HepG2 (cell line): ENCODE data around the gene GSK3A. TPM values are rescaled to one million over a fixed set of nuclear protein-coding genes. Genes with fewer than 3 reads are reported as not detected.
A peak's percentile ranks its signal among the peaks of the same experiment; 100 is the strongest.

ENCODE experiments used
- HMG20B ChIP-seq: conservative IDR thresholded peaks from 2 replicates; pipeline ENCODE4 v1.6.1; 2016; ENCODE audit warnings: missing genetic modification reagents, missing compliant biosample characterization
- NFRKB ChIP-seq: fragments of 450-650 bp; IDR thresholded peaks from 2 replicates; pipeline ENCODE4 v1.6.1; 2017
- SMARCC2 ChIP-seq: fragments of 450-650 bp; IDR thresholded peaks from 2 replicates; pipeline ENCODE4 v1.6.1; 2017; ENCODE audit warnings: antibody characterized with exemption, mild to moderate bottlenecking
- SP2 ChIP-seq: sonication (generic); formaldehyde crosslinking; IDR thresholded peaks from 2 replicates; pipeline ENCODE4 v1.5.1; 2020; ENCODE audit warnings: mild to moderate bottlenecking, missing genetic modification reagents
- ZKSCAN1 ChIP-seq: fragments of 150-350 bp; IDR thresholded peaks from 2 replicates; pipeline ENCODE4 v1.6.1; 2014; ENCODE audit warnings: low read length
- ZNF547 ChIP-seq: sonication (generic); formaldehyde crosslinking; IDR thresholded peaks from 2 replicates; pipeline ENCODE4 v1.5.1; 2020; ENCODE audit warnings: mild to moderate bottlenecking, missing genetic modification reagents
- ZNF569 ChIP-seq: sonication (generic); formaldehyde crosslinking; IDR thresholded peaks from 2 replicates; pipeline ENCODE4 v1.5.0; 2020; ENCODE audit warnings: mild to moderate bottlenecking, missing genetic modification reagents, moderate library complexity, borderline replicate concordance
- ZNF879 ChIP-seq: sonication (generic); formaldehyde crosslinking; IDR thresholded peaks from 2 replicates; pipeline ENCODE4 v1.8.1; 2023; ENCODE audit warnings: missing genetic modification reagents
- polyA plus RNA-seq, 8 experiments: library from polyadenylated mRNA; depleted of rRNA in 3 of 8; stranded (reverse) in 7 of 8; unstranded in 1 of 8; fragments of >200 nt; fragmentation: Illumina TruSeq in 4 of 8; extraction: Trizol in 4 of 8; gene quantifications; 2 replicates each; pipeline versions ENCODE4 v1.2.1 to v1.2.3, GENCODE V29; 2011 to 2016; ENCODE audit warnings: low read depth in 4 of 8, missing spikeins in 1 of 8, mixed read lengths in 1 of 8; ENCODE audit not compliant: insufficient read depth in 1 of 8
- total RNA-seq, 5 experiments: library from RNA; depleted of rRNA; stranded (reverse); fragments of >200 nt; fragmentation: Illumina TruSeq; extraction: Trizol; gene quantifications; 2 replicates each; pipeline ENCODE4 v1.2.3, GENCODE V29; 2016; ENCODE audit warnings: low read depth in 1 of 5
- TF ChIP-seq, protein P1 (sequence below): IDR thresholded peaks from 2 replicates; pipeline ENCODE4 v1.6.1; 2016; ENCODE audit warnings: mild to moderate bottlenecking
- TF ChIP-seq, protein P2 (sequence below): sonication (generic); formaldehyde crosslinking; IDR thresholded peaks from 2 replicates; pipeline ENCODE4 v1.9.0; 2022; ENCODE audit warnings: missing genetic modification reagents, mild to moderate bottlenecking, borderline replicate concordance
- TF ChIP-seq, protein P3 (sequence below): sonication (generic); formaldehyde crosslinking; IDR thresholded peaks from 2 replicates; pipeline ENCODE4 v1.4.0; 2020; ENCODE audit warnings: missing genetic modification reagents
- TF ChIP-seq, protein P4 (sequence below): sonication (generic); formaldehyde crosslinking; IDR thresholded peaks from 2 replicates; pipeline ENCODE4 v1.4.0; 2020; ENCODE audit warnings: missing genetic modification reagents
- TF ChIP-seq, protein P5 (sequence below): sonication (generic); formaldehyde crosslinking; IDR thresholded peaks from 2 replicates; pipeline ENCODE4 v1.4.0; 2020; ENCODE audit warnings: low read depth, missing genetic modification reagents

Gene GSK3A
- total and polyA plus RNA-seq, 2 of the 13 experiments (the other 11 are each of a cell fraction or from before 2014, with no cell fraction given): 16.9 to 52.5 TPM

DNA sequence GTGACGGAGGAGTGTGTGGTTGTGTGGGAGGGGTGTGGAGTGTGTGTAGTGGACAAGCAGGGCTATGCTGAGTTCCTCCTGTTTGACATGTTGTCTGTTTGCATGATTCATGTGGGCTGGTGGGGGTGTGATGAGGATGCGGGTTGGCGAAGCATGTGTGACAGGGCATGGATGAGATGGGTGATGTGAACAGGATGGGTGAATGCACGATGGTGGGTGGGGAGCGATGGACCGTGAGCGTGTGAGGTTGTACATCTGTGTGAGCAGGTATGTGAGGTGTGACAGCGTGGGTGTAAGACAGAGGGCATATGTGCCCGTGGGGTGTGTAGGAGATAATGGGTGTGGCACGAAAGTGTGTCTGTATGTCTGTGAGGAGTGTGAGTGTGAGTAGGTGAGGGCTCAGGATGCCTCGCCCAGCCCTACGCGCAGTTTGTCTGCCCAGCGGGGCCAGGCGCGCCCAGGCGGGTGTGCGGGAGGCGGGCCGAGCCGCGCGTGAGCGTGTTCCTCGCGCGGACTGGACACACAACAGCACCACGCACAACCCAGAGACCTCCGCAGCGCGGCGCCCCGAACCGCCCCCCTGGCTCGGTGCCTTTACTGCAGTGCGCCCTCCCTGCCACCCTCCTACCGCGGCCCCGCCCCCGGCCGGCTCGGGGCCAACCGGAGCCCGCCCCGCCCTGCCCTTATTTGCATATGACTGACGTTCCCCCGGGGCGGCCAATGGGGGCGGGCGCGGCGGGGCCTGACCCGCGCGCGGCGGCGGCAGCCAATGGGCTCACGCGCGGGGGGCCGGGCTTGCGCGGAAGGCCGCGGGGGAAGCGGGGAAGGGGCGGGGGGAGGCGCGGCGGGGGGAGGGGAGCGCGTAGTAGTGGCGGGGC, 41.0 kb upstream of the GSK3A start (continued):
- TF ChIP-seq SMARCC2 (no peak), NFRKB (no peak), ZNF547 (CRISPR knock-in tag) (no peak), HMG20B (CRISPR knock-in tag) (no peak), ZKSCAN1 (no peak), ZNF879 (CRISPR knock-in tag) (no peak), ZNF569 (no peak), SP2 (CRISPR knock-in tag) (peak; percentile 58; the same call in 1 of the 2 replicates)
- TF ChIP-seq, protein P1, sequence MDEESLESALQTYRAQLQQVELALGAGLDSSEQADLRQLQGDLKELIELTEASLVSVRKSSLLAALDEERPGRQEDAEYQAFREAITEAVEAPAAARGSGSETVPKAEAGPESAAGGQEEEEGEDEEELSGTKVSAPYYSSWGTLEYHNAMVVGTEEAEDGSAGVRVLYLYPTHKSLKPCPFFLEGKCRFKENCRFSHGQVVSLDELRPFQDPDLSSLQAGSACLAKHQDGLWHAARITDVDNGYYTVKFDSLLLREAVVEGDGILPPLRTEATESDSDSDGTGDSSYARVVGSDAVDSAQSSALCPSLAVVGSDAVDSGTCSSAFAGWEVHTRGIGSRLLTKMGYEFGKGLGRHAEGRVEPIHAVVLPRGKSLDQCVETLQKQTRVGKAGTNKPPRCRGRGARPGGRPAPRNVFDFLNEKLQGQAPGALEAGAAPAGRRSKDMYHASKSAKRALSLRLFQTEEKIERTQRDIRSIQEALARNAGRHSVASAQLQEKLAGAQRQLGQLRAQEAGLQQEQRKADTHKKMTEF (CRISPR knock-in tag): peak; percentile 54; the same call in 1 of the 2 replicates
- TF ChIP-seq, protein P2, sequence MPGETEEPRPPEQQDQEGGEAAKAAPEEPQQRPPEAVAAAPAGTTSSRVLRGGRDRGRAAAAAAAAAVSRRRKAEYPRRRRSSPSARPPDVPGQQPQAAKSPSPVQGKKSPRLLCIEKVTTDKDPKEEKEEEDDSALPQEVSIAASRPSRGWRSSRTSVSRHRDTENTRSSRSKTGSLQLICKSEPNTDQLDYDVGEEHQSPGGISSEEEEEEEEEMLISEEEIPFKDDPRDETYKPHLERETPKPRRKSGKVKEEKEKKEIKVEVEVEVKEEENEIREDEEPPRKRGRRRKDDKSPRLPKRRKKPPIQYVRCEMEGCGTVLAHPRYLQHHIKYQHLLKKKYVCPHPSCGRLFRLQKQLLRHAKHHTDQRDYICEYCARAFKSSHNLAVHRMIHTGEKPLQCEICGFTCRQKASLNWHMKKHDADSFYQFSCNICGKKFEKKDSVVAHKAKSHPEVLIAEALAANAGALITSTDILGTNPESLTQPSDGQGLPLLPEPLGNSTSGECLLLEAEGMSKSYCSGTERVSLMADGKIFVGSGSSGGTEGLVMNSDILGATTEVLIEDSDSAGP (CRISPR knock-in tag): peak; percentile 67; the same call in 1 of the 2 replicates
- TF ChIP-seq, protein P3, sequence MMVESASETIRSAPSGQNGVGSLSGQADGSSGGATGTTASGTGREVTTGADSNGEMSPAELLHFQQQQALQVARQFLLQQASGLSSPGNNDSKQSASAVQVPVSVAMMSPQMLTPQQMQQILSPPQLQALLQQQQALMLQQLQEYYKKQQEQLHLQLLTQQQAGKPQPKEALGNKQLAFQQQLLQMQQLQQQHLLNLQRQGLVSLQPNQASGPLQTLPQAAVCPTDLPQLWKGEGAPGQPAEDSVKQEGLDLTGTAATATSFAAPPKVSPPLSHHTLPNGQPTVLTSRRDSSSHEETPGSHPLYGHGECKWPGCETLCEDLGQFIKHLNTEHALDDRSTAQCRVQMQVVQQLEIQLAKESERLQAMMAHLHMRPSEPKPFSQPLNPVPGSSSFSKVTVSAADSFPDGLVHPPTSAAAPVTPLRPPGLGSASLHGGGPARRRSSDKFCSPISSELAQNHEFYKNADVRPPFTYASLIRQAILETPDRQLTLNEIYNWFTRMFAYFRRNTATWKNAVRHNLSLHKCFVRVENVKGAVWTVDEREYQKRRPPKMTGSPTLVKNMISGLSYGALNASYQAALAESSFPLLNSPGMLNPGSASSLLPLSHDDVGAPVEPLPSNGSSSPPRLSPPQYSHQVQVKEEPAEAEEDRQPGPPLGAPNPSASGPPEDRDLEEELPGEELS: no peak
- TF ChIP-seq, protein P4, sequence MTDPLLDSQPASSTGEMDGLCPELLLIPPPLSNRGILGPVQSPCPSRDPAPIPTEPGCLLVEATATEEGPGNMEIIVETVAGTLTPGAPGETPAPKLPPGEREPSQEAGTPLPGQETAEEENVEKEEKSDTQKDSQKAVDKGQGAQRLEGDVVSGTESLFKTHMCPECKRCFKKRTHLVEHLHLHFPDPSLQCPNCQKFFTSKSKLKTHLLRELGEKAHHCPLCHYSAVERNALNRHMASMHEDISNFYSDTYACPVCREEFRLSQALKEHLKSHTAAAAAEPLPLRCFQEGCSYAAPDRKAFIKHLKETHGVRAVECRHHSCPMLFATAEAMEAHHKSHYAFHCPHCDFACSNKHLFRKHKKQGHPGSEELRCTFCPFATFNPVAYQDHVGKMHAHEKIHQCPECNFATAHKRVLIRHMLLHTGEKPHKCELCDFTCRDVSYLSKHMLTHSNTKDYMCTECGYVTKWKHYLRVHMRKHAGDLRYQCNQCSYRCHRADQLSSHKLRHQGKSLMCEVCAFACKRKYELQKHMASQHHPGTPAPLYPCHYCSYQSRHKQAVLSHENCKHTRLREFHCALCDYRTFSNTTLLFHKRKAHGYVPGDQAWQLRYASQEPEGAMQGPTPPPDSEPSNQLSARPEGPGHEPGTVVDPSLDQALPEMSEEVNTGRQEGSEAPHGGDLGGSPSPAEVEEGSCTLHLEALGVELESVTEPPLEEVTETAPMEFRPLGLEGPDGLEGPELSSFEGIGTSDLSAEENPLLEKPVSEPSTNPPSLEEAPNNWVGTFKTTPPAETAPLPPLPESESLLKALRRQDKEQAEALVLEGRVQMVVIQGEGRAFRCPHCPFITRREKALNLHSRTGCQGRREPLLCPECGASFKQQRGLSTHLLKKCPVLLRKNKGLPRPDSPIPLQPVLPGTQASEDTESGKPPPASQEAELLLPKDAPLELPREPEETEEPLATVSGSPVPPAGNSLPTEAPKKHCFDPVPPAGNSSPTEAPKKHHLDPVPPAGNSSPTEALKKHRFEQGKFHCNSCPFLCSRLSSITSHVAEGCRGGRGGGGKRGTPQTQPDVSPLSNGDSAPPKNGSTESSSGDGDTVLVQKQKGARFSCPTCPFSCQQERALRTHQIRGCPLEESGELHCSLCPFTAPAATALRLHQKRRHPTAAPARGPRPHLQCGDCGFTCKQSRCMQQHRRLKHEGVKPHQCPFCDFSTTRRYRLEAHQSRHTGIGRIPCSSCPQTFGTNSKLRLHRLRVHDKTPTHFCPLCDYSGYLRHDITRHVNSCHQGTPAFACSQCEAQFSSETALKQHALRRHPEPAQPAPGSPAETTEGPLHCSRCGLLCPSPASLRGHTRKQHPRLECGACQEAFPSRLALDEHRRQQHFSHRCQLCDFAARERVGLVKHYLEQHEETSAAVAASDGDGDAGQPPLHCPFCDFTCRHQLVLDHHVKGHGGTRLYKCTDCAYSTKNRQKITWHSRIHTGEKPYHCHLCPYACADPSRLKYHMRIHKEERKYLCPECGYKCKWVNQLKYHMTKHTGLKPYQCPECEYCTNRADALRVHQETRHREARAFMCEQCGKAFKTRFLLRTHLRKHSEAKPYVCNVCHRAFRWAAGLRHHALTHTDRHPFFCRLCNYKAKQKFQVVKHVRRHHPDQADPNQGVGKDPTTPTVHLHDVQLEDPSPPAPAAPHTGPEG (CRISPR knock-in tag): no peak
- TF ChIP-seq, protein P5, sequence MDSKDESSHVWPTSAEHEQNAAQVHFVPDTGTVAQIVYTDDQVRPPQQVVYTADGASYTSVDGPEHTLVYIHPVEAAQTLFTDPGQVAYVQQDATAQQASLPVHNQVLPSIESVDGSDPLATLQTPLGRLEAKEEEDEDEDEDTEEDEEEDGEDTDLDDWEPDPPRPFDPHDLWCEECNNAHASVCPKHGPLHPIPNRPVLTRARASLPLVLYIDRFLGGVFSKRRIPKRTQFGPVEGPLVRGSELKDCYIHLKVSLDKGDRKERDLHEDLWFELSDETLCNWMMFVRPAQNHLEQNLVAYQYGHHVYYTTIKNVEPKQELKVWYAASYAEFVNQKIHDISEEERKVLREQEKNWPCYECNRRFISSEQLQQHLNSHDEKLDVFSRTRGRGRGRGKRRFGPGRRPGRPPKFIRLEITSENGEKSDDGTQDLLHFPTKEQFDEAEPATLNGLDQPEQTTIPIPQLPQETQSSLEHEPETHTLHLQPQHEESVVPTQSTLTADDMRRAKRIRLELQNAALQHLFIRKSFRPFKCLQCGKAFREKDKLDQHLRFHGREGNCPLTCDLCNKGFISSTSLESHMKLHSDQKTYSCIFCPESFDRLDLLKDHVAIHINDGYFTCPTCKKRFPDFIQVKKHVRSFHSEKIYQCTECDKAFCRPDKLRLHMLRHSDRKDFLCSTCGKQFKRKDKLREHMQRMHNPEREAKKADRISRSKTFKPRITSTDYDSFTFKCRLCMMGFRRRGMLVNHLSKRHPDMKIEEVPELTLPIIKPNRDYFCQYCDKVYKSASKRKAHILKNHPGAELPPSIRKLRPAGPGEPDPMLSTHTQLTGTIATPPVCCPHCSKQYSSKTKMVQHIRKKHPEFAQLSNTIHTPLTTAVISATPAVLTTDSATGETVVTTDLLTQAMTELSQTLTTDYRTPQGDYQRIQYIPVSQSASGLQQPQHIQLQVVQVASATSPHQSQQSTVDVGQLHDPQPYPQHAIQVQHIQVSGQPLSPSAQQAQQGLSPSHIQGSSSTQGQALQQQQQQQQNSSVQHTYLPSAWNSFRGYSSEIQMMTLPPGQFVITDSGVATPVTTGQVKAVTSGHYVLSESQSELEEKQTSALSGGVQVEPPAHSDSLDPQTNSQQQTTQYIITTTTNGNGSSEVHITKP (CRISPR knock-in tag): peak; percentile 57; the same call in 1 of the 2 replicates
